GM21423 (cell line): ENCODE results near the gene FAM168A.

Experiments used
- ATAC-seq: cut with Tn5 transposase; IDR thresholded peaks from one replicate; pipeline ENCODE4 v1.9.1; 2021; ENCODE audit warnings: mild to moderate bottlenecking, moderate library complexity; ENCODE audit not compliant: unreplicated experiment

The FAM168A gene

DNA sequence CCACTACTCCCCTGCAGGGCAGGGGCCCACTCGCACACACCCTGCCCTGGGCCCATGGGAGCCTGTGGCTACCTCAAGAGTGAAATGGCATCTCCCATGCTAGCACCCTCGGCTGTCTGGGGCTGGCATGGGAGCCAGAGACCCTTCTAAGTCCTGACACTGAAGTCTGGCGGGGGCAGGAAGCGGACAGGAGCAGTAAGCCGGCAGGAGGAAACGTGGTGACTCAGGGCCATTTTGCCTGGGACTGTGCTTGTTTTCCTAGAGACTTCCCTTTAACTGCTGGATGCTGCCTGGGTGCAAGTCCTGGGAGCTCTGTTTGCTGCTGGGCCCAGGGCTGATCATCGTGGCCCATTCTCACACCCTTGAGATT, 204.9 kb downstream of the FAM168A start:
- no peak for ATAC-seq

DNA sequence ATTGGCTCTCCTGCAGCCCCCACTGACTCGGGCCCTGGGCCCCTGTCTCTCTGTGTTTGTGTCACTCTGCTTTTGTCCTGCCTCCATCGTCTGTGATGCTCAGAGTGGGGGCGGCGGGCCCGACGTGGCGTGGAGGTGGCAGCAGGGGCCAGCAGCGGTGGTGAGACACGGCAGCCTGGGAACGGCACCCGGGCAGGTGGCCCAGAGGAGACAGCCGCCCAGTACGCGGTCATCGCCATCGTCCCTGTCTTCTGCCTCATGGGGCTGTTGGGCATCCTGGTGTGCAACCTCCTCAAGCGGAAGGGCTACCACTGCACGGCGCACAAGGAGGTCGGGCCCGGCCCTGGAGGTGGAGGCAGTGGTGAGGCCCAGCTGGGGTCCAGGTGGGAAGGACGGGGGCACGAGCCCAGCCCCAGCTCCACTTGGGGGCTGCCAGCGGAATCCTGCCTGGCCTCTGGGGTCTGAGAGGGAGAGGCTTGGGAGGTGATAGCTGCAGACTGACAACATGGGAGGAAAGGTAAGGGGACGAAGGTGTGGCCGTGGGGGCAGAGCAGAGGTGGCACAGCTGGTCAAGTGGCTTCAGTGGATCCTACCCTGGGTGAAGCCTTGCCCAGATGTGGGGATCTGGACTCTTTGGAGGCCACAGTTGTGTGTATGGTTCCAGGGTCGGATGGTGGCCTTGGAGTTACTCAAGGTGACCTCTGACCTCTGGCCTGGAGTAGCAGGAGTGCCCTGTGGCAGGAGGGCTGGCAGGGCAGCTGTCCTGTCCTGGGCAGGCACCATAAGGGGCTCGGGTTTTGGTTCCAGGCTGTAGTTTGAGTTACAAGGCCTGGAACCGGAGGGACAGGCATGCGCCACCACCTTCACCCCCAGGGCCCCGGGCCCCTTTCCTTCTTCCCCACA, 205.6 kb downstream of the FAM168A start:
- ATAC-seq = no peak

DNA sequence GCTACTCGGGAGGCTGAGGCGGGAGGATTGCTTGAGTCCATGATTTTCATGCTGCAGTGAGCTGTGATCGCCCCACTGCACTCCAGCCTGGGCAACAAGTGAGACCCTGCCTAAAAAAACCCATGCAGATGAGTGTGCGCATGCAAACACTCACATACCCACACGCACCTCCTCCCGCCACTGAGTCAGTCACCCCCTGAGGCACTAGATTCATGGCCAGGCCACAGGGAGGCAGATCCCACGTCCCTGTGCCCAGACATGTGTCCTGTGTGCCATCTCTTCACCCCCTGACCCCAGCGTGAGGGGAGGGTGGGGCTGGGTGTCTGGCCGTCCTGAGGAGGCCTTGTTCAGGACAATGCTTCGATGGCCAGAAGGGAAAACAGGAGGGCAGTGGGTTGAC, 206.2 kb downstream of the FAM168A start:
- ATAC-seq = no peak

DNA sequence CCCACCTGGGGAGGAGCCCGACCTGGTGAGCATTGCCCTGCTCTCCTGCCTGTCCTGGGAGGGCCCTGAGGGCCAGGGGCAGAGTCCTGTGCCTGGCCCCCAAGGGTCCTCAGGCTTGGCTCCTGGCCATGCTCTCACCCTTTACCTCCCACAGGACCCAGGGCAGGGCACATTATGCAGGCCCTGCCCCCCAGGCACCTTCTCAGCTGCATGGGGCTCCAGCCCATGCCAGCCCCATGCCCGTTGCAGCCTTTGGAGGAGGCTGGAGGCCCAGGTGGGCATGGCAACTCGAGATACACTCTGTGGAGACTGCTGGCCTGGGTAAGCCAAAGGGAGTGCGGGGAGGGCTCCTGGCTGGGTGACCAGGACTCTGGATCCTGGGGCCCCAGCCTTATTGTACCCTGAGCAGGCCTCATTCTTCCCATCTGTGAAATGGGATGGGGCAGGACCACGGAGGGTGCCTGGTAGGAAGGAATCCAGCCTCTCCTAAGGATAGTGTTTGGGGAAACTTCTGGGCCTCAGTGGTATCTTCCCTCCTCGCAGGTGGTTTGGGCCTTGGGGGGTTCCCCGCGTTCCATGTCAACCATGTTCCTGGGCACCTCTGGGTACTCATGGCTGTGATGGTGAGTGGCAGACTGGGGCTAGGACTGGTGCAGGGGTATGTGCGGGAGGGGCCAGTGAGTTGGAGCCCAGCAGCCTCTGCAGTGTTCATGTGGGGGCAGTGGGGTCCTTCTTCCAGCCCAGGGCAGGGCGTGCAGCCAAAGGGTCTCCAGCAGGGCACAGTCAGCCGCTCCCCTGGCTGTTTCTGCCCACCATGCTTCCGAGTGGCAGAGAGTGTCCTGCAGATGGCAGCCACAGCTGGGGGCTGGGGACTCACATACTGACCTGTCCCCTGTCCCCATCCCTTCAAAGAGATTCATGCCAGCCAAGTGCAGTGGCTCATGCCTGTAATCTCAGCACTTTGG, 207.0 kb downstream of the FAM168A start:
- ATAC-seq = no peak

DNA sequence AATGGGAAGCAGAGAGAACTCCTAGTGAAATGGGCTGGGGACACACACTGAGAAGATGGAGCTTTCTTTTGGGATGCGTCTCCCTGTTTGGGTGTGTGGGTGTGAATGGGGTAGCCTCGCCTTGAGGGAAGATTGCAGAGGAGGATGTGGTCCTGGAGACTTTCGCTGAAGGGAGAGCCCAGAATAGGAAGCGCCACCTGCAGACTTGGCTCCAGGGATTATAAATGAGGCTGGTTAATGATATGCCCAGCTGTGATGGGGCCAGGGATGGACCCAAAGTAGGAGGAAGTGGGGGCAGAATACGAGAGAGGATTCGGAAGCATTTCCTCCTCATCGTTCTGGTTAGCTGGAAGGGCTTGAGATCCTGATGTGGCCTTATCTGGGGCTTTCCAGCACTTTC, 208.0 kb downstream of the FAM168A start:
- ATAC-seq = no peak

DNA sequence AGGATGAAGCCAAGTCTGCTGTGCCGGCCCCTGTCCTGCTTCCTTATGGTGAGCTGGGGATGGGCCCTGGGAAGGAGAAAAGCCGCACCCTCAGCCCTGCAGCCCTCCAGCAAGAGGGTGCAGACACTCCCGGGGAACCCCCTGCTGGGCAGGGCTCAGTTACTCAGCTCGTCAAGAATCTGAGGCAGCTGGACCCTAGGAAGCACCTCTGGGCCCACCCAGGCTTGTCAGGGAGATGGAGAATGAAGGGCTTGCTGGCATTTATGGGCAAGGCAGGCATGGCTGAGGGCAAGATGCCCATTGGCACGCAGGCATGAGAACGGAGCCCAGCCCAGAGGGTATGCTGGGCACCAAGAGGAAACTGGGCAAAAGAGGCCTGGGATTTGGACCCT, 208.8 kb downstream of the FAM168A start:
- no peak for ATAC-seq

DNA sequence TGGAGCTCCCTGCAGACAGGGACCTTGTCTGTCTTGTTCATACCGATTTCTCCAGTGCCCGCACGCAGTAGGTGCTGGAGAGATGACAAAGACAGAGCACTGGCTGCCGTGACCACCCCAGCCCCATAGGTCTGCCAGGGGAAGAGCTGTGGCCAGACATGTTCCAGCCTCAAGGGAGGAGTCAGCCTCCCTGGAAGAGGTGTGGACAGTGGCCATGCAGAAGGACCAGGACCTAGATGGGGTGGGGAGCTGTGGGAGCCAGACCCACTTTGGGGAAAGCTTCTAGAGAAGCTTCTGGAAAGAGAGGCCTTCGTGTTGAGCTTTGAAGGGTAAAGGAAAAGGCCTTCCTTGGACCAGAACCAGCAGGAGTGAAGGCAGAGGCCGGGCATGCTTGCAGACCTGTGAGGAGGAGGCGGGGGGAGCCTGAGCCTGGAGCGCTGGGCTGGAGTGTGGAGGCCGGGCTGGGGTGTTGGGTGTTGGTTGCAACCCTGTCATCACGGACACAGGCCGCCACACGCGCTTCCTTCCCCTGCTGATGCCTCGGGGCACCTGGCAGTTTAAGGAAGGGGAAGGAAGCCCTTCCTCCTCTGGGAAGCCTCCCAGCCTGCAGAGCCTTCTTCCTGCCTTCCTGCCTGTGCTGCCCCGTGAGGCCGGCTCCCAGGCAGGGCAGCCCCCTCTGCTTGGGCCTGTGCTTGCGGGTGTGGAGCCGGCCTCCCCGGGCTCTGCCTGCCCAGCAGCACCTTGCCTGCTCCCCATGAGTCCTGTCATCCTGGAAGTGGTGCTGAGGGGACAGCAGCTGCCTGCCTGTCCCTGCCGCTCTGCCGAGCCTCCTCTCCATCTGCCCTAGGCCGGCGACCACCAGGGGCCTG, 209.4 kb downstream of the FAM168A start:
- ATAC-seq = no peak

DNA sequence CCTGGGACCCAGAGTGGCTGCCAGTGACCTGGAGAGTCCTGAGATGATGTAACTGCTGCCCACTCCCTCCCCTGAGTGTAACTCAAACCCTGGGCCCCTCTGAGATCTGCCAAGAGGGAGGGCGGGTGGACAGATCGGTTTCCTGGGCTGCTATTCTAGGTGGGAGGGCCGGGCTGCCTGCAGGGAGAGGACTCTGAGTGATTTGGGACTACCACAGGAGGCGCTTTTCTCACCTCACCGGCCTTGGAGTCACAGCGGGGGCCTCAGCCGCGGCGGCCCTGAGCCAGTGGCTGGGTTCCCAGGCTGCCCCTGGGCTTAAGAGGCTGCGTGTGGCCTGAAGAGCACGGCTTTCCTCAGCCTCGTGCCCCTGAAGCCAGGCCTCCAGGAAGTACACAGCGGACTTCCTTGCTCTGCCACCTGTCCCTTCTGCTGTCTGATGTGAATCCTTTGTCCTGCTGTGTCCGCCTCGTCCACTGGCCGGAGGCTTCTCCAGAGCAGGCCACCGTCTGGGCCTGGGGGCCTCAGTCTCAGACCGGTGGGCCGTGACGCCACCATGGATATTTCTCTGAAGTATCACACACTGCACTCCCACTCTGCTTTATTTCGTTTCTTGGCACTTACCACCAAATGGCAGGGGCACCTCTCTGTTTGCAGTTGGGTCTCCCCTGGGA, 210.2 kb downstream of the FAM168A start:
- ATAC-seq = no peak

DNA sequence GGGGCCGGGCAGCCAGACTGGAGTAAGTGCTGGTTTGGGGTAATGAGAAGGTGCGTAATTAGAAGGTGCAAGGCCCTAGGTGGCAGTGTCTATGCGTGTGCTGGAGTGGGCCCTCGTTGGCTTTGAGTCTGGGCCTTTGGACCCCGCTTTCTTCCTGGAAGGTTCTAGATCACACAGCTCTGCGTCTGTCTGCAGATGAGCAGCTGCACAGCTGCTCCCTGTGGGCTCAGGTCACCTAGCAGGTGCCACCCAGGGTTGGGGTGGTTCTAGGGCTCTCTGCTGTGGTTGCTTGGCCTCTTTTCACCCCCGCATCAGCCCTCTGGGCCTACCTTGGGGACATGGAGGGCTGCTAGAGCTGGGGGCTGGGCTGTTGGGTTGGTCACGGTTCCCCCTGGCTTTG, 211.4 kb downstream of the FAM168A start:
- no peak for ATAC-seq

DNA sequence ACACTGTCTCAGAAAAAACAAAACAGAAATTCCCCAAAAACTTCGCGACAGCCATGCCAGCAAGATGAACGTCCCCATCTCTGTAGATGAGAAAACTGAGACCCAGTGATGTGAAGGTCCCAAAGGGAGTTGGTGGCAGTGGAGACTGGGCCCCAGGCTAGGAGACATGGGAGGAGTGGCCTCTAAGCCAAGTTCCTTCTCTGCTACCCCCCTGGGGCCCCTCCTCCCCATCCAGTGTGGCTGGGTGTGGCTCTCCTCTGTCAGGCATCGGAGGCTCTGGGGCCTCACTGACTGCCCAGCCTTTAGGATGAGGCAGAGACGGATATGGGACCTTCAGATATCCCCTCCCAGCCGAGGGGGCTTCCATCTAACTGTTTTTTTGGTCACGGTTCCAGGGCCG, 211.9 kb downstream of the FAM168A start:
- ATAC-seq = no peak

DNA sequence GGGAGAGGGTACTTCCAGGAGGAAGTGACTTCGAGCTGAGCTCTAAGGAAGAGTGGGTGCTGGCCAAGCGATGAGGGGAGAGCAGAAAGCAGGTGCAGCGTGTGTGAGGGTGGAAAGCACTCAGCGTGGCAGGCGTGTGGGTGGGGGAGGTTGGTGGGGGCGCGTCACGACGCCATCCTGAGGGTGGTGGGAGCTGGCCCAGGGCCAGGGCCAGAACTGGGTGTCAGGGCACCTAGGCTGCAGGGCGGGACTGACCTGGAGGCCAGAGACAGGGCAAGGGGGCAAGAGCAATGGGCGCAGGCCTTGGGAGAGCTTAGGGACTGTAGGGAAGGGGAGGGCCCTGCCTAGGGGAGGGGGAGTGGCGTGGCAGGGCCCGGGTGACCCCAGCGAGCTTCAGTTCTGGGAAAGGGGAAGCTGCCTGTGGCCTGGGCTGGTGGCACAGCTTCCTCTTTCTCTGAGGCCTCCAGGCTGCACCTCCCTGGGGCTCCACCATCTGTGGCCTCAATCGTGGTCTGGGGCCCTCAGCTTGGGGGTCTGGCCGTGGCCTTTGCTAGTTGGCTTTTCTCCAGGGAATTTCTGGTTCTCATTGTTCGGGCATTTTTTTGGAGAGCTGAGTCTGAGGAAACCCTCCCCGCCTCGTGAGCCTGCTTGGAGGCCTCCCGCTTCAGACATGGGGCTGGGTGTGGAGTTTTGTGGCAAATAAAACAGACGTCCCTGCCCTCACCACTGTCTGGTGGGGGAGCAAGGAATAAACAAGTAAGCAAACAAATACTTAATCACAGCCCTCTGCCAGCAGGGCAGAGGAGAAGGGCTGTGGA, 212.8 kb downstream of the FAM168A start:
- ATAC-seq = peak; percentile 44

DNA sequence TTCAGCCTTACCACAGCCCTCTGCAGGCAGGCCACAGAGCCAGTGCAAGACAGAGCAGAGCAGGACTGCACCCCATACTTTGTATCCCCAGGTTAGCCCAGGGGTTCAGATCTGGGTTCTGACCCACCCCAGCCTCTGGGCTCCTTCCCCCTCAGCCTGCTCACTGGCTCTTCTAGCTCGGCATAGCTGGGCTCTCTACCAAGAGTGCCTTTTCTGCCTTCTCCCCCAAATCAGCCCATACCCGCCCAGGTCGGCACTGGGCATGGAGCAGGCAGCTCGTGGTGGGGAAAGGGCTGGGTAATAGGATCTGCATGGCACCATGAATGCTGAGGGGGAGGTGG, 213.4 kb downstream of the FAM168A start:
- peak; percentile 2 for ATAC-seq

DNA sequence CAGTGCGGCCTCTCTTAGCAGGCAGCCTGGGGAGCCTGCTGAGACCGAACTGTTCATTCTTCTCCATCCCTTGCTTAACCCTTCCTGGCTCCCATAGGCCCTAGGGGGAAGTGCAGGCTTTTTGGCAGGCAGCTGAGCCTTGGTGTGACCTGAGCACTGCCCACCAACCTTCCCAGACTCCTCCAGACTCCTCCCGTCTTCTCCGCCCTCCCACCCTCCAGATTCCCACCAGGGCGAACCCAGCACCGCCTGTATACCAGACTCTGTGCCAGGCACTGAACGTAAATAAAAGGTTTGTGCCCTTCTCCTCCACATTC, 213.8 kb downstream of the FAM168A start:
- ATAC-seq = no peak

DNA sequence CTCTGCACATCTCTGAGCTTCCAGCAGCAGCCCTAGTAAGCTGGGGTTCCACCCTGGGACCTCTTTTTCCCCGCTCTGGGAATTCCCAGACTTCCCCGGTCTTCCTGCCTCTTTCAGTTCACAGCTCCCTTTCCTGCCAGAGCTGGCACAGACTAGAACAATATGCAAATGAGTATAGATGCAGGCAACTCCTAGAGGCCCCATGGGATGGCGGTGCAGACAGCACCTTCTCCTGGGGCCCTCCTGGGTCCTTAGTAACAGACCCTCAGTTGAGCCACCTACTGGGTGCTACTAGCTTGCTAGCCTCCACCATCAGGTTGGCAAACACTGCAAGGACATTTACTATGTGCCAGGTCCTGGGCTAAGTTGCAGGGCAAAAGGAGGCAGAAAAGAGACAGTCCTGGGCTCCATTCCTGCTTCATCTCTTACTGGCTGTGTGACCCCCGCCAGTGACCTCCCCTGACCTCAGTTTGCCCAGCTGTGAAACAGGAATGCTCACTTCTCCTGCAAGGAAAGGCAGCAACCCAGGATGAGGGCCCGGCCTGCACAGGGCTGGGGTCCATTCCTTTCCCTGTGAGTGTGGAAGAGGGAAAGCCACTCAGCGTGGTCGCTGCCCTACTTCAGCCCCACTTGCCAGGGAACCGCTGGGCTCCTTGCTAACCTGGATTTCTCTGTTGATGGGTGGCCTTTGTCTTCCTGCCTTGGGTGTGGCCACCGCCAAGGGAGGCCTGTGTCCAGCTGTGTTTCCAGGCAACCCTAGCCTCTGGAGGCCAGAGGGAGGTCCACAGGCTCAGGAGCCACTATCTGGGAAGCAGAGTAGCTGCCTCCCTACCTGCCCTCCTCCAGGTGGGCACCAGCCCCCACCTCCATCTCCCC, 214.4 kb downstream of the FAM168A start:
- no peak for ATAC-seq

DNA sequence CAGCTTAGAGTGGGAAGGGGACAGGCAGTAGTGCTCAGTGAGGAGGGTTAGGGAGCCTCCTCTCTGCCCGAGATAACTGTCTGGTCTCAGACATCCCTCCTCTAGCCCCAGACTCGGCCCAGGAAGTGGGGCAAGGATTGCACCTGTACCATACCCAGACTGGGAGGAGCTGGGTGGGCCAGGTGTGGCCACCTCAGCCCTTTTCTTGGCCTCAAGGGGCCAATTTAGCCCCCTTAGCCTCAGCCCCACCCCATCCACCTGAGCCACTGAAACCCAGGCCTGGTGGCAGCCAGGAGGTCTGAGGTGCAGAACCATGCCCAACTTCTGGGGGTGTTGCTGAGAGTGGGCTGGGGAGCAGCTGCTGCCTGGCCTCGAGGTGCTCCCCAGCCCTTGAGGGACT, 215.2 kb downstream of the FAM168A start:
- ATAC-seq = no peak

DNA sequence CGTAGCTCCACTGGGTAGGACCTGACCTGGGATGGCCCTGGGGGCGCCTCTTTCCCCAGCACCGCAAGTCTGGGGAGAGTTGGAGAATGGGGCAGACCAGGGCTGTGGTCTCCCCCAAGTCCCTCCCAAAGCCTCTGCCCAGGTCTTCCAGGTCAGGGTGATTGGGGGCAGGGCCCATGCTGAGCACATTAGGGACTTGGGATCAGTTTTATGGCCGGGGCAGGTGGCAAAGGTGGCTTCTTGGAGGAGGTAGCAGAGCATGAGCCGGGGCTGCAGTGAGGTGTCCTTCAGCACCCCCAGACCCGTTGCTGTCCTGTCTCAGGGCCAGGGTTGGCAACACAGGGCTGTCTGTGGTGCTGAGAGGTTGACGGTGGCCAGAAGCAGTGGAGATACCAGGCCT, 215.7 kb downstream of the FAM168A start:
- no peak for ATAC-seq

DNA sequence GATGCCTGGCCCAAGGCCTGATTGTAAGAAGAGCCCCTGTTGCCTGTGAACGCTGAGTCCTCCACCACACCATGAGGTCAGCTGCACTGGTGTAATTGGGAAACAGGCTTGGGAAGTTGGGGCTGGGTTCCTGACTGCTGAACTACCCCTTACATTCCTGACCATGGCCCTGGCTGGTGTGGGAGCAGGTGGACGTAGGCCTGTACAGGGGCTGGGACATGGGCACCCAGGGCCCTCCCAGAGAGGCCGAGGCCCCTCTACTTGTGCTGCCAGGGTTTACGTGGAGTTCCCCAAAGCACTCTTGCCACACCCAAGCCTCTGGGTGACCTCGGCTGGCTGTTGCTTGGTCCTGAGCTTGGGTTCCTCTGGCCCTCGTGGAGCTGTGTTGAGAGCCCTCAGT, 216.3 kb downstream of the FAM168A start:
- no peak for ATAC-seq

DNA sequence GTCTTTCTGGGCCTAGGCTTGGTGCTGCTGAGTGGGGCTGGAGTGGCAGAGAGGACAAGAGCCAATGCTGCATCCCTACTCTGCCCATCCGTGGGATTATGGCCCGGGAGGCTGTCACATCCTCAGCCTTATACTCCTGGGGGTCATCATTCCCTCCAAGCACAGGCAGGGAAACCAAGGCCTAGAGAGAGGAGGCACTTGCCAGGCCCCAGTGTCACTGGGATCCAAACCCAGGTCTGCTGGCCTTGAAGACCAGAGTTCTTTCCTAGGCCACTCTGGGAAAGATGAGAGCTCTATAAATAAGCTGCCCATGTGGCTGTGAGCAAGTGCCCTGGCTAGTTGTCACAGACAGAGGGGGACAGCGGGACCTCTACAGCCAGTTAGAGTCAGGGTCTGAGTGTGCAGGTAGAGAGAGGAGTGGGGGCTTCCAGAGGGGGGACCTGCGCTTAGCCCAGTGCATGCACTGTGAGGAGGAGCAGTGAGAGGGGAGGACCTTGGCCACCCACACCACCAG, 217.0 kb downstream of the FAM168A start:
- no peak for ATAC-seq

DNA sequence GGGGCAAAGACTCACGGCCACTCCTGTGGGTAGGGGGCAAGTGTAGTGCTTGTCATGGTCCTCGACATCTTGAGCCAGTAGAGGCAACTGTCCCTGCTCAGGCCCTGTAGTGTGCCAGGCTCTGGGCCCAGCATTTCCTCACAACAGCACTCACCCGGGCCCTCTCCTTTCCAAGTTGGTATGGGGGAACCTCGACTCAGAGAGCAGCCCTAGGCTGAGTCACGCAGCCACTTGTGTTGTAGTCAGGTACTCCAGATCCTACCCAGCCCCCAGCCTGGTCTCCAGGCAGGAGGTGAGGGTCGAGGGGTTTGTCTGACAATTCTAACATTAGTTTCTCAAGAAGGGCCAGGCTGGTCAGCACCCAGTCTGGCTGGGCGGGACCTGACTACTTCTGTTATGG, 217.6 kb downstream of the FAM168A start:
- ATAC-seq = no peak
